Skeletal muscle cell (primary cell): ENCODE measurements around the gene GSK3B.
"Not testable (repeated sequence)": the region's sequence is repeated elsewhere in the genome, so short reads cannot be mapped to it uniquely, and the experiment has no call there.

Experiments used
- DNase-seq: peaks from one replicate; pipeline ENCODE4 v3.0.0-alpha.2; 2010; ENCODE audit warnings: low read depth
- H3K4me3 ChIP-seq: 2 replicates; pipeline ENCODE4 v1.5.1; 2011; ENCODE audit warnings: low read depth, mild to moderate bottlenecking, control low read depth, low read length, moderate library complexity

Gene GSK3B

DNA sequence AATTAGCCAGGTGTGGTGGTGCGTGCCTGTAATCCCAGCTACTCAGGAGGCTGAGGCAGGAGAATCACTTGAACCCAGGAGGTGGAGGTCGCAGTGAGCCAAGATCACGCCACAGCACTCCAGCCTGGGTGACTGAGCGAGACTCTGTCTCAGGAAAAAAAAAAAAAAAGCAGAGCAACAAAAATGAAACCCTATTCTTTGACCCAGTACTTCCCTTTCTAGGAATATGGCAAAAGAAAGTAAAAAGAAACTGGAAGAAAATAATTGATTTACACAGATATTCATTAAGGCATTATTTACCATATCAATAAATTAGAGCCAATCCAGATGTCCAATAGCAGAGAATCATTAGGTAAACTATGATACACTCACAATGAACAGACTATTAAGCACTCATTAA lies 67.0 kb downstream of the GSK3B start:
- no peak overlapping the region for H3K4me3 ChIP-seq
- DNase-seq = no peak

DNA sequence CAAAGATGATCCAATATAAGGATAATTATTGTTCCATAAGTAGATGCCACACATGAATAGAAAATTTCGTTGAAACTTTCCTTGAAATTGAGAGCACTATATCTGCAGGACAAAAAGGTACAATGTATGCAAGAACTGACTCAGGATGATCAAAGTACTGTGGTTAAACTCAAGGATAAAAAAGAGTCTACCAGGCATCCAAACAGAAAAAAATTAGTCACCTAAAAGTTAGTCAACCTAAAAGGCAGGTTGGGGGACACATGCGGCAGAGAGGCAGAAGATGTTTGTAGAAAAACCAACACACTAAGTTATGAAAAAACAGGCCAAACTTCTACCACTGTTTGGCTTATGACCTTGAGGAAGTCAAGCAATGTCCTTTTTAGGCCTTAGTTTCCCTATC lies 68.7 kb downstream of the GSK3B start:
- H3K4me3 ChIP-seq = no peak overlapping the region
- DNase-seq = no peak

DNA sequence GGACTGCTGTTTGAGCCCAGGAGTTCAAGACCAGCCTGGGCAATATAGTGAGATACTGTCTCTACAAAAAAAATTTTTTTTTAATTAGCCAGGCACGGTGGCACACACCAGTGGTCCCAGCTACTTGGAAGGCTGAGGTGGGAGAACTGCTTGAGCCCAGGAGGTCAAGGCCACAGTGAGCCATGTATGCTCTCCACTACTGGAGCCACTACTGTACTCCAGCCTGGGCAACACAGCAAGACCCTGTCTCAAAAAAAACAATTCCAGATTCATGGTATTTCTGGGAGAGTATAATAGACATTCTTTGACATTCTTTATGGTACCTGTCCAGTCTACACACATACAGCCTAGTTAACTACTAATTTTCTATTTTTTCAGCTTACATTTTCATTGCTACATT lies 70.1 kb downstream of the GSK3B start:
- no peak overlapping the region for H3K4me3 ChIP-seq
- no peak for DNase-seq

DNA sequence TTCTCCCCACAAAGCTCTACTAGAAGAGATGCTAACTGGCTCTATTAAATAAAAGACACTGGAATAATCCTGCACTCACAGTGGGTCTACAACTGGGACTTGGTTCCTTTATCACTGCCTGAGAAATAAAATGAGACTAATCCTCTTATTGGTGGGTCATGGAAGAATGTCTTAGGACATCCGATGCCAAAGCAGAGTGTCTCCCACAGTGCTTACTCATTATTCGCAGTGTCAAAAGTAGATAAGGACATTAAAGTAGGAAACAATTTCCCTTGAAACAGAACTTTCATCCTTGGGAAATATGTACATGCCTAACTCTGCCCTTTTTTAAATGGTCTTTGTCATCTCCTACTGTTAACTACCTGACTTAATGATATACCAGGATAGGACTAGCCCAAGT lies 71.5 kb downstream of the GSK3B start:
- DNase-seq = no peak

DNA sequence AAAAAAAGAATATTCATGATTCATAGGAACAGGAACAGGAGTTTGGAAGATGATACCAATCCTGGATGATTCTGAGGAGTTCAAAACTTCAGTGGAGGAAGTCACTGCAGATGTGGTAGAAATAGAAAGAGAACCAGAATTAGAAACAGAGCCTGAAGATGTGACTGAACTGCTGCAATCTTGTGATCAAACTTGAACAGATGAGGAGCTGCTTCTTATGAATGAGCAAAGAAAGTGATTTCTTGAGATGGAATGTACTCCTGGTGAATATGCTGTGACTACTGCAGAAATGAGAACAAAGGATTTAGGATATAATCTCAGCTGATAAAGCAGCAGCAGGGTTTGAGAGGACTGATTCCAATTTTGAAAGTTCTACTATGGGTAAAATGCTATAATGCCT lies 72.7 kb downstream of the GSK3B start:
- H3K4me3 ChIP-seq = no peak overlapping the region
- DNase-seq = no peak

More for the DNA sequence above, 71.5 kb downstream of the GSK3B start:
- no peak overlapping the region for H3K4me3 ChIP-seq

DNA sequence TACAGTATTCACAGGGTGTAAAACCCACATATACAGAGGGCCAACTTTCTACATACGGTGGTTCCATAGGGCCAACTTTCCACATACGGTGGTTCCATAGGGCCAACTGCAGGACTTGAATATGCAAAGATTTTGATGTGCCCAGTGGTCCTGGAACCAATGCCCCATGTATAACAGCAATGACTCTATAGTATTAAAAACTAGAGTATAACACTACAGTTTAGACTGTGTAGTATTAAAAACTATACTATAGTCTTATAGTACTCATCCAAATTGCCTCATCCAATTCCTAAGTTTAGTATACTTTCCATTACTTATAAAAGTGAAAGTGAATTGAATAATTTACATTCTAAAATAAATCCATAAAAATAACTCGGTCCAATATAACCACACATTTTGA lies 75.9 kb downstream of the GSK3B start:
- no peak overlapping the region for H3K4me3 ChIP-seq
- DNase-seq = no peak

DNA sequence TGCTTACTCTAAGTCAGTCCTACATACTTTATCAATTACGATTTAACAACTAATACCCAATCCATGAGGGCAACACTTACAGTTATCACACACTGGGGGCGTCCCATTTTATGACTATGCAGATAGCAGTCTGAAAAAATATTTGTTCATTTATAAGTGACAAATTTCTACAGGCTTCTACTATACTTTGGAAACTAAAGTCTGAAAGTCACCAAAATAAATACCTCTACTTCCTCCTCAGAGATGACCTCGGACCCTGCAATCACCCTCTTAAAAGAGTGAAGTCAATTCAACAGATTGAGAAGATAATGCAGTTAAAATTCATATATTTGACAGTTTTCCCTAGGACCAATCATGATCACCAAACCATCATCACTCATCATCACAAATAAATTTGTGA lies 76.6 kb downstream of the GSK3B start:
- no peak for DNase-seq

DNA sequence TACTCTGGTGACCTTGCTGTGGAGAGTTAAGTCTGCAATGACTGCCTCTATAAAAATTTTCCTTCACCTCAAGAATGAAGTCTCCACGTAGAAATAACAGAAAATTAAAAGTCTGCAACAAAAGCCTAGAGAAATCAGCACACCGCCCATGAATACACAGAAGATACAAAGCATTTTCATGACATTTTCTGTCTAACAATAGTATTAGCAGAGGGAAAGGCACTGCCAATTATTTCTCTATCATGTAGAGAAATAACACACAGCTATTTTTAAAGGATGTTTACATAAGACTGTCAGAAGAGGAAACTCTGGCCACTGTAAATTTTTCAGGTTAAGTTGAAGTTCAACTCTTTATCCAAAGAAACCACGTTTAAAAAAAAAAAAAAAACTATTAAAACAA lies 80.8 kb downstream of the GSK3B start:
- no peak for DNase-seq
- H3K4me3 ChIP-seq = no peak overlapping the region

More for the DNA sequence above, 76.6 kb downstream of the GSK3B start:
- no peak overlapping the region for H3K4me3 ChIP-seq

DNA sequence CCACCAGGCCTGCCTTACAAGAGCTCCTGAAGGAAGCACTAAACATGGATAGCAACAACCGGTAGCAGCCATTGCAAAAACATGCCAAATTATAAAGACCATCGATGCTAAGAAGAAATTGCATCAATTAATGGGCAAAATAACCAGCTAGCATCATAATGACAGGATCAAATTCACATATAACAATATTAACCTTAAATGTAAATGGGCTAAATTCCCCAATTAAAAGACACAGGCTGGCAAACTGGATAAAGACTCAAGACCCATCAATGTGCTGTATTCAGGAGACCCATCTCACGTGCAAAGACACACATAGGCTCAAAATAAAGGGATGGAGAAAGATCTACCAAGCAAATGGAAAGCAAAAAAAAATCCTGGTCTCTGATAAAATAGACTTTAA lies 88.5 kb downstream of the GSK3B start:
- DNase-seq = not testable (repeated sequence)

DNA sequence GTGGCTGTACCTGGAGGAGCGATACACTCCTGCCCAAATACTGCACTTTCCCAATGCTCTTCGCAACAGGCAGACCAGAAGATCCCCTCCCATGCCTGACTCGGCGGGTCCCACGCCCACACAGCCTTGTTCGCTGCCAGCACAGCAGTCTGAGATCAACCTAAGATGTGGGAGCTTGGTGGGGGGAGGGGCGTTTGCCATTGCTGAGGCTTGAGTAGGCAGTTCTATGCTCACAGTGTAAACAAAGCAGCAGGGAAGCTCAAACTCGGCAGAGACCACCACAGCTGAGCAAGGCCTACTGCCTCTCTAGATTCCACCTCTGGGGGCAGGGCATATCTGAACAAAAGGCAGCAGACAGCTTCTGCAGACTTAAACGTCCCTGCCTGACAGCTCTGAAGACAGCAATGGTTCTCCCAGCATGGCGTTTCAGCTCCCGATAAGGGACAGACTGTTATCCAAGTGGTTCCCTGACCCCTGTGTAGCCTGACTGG lies 90.2 kb downstream of the GSK3B start:
- H3K4me3 ChIP-seq = not testable (repeated sequence)

More for the DNA sequence above, 88.5 kb downstream of the GSK3B start:
- H3K4me3 ChIP-seq = not testable (repeated sequence)

DNA sequence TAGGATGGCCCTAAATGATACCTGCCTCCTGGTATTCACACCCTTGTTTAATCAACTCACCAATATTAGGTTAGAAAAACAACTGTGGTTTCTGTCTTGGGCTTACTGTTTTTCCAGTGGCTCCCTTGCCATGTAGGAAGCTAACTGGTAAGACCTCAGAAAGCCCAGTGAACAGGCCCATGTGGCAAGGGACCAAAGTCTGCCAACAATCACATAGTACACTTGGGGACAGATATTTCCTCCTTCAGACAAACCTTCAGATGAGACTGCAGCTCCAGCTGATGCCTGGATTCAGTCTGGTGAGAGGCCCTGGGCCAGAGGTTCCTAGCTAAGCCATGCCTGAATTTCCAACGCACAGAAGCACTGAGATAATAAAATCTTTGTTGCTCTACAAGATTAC lies 96.1 kb downstream of the GSK3B start:
- no peak for DNase-seq
- H3K4me3 ChIP-seq = no peak overlapping the region

More for the DNA sequence above, 90.2 kb downstream of the GSK3B start:
- DNase-seq = peak; percentile 44

DNA sequence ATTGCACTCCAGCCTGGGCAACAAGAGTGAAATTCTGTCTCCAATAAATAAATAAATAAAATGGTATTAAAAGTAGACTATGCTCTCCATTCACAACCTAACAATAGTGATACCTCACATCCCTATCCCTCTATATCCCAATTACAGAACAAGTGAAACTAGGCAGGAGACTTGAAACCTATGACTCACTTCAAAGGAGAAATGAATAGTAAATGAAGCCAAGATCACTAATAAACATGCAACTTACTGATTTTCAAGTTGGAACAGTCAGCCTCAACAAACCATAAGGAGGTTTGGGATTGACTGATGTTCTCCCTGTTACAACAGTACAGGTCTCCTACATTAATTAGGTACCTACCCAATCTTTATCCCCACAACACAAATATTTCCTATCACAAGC lies 103.4 kb downstream of the GSK3B start:
- H3K4me3 ChIP-seq = no peak overlapping the region
- no peak for DNase-seq

DNA sequence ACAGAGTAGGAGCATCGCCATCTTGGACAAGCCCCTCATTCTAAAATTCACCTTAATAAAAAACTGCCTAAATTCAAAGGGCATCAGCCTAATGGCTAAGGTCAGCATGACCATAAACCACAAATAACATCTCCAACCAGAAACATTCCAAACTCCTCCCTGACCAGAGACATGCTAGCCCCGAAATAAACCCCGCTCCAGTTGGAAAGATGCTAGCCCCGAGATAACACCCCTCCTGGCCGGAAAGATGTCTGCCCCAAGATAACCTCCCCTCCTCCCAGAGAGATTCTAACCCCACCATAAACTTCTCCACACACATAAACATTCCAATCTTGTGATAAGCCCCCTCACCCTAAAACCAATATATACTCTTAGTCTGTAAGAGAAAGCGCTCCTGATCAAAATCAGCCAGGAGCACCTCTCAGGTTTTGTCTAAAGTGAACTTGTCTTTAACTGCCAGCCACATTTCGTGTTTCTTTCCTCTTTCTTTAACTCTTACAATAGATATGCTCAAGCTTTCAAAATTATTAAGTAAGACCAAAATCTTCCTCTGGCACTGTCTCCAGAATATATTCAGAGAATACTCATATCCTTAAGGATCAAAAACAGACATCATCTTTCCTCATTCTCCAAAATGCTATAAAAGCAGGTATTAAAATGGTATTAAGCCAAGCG lies 104.1 kb downstream of the GSK3B start:
- no peak for DNase-seq

DNA sequence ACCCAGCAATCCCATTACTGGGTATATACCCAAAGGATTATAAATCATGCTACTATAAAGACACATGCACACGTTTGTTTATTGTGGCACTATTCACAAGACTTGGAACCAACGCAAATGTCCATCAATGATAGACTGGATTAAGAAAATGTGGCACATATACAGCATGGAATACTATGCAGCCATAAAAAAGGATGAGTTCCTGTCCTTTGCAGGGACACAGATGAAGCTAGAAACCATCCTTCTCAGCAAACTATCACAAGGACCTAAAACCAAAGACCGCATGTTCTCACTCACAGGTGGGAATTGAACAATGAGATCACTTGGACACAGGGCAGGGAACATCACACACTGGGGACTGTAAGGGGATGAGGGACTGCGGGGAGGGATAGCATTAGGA lies 107.4 kb downstream of the GSK3B start:
- not testable (repeated sequence) for H3K4me3 ChIP-seq, DNase-seq

More for the DNA sequence above, 104.1 kb downstream of the GSK3B start:
- no peak overlapping the region for H3K4me3 ChIP-seq

DNA sequence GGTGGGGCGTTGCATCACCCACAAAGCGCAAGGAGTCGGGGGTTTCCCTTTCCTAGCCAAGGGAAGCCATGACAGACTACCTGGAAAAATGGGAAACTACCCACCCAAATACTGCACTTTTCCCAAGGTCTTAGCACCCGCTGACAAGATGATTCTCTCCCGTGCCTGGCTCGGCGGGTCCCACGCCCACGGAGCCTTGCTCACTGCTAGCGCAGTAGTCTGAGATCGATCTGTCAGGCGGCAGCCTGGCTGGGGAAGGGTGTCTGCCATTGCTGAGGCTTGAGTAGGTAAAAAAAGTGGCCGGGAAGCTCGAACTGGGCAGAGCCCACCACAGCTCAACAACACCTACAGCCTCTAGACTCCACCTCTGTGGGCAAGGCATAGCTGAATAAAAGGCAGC lies 112.9 kb downstream of the GSK3B start:
- no peak overlapping the region for H3K4me3 ChIP-seq
- no peak for DNase-seq

DNA sequence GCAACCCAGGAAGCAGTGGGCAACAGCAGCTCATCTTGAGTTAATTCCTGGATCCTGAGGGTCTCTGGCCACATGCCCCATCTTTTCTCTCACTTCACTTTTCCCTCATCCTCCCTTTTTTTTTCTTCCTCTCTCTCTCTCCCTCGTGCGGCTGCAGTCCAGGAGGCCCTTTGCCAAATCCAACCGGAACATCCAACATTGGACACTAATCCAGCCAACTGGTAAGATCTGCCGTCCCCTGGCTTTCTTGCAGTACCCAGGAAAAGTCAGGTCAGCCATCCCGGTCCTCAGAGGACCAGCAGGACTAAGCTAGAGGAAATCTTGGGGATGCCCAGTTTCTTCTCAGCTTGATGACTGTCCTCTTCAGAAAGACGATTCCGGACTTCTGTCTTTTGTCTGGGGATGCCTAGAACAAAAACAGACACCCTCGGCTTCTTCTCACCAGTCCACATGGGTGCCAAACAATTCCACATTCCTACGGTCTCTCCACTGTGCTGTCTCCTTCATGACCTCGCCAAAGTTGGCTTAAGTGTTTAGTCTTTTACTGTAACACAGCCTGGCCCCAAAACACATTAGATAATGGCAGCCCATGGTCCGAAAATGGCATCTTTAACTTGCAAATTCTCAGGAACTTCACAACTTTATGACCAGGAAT lies 115.6 kb downstream of the GSK3B start:
- H3K4me3 ChIP-seq = no peak overlapping the region
- DNase-seq = no peak

DNA sequence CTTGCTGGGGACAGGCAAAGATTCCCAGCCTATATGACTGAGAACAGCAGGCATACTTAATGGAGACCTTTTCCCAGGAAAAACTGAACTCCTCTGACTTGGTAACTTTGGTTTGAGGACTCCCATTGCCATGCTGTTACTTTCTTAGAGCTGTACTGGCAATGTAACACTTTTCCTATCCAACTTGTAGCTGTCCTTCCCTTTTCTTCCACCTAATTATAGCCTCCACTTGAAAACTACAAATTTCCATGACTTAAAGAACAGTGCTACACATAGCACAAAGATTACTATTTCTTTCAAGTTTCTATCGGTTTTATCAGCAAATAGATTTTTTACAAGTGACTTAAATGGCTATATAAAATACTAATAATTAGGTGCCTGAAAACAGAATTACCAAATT lies 116.9 kb downstream of the GSK3B start:
- DNase-seq = no peak
- no peak overlapping the region for H3K4me3 ChIP-seq

DNA sequence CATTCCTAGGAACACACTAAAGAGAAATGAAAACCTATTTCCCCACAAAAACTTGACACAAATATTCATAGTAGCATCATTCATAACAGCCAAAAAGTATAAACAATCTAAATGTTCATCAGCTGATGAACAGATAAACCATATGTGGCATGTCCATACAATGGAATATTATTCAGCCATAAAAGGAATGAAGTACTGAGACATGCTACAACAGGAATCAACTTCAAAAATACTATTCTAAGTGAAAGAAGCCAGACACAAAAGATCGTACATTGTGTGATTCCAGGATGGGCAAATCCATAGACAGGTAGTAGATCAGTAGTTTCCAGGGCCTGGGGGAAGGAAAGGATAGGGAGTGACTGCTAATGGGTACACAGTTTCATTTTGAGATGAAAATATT lies 118.0 kb downstream of the GSK3B start:
- DNase-seq = no peak
- no peak overlapping the region for H3K4me3 ChIP-seq

DNA sequence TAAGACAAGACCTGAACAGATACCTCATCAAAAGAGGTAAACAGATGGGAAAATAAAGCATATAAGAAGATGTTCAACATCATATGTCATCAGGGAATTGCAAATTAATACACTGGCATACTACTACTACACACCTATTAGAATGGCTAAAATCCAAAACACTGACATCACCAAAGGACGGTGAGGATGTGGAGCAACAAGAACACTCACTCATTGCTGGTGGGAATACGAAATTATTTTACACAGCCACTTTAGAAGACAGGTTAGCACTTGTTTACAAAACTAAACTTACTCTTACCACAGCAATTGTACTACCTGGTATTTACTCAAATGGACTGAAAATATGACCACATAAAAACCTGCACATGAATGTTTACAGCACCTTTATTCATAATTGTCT lies 119.6 kb downstream of the GSK3B start:
- no peak overlapping the region for H3K4me3 ChIP-seq
- no peak for DNase-seq

DNA sequence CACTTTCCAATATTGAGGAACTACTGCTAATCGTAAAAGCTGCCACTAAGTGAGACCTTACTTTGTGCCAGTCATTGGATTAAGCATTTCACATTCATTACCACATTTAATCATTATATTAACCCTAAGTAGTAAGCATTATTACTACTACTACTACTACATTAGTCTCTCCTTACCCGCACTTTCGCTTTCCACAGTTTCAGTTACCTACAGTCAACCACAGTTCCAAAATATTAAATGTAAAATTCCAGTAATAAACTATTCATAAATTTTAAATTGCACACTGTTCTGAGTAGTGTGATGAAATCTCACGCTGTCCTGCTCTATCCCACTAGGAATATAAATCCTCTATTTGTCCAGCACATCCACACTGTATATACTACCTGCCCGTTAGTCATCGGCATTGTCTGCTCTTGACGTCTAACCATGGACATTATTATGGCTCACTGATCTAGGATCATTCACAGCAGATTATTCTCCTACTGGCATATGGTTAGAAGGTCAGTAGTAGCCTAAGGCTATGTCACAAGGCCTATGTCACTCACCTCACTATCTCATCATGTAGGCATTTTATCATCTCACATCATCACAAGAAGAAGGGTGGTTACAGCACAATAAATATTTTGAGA lies 121.1 kb downstream of the GSK3B start:
- no peak for DNase-seq
- H3K4me3 ChIP-seq = no peak overlapping the region

DNA sequence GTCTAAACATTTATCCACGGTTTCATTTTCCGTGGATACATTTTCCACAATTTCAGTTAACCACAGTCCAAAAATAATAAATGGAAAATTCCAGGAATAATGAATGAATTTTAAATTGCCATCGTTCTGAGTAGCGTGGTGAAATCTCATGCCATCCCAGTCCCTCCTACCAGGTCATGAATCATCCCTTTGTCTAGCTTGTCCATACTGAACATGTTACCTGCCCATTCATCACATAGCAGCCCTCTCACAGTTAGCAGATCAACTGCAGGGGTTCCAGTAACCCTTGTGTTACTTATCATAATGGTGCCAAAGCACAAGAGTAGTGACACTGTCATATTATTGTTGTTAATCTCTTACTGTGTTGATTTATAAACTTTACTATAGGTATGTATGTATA lies 124.5 kb downstream of the GSK3B start:
- H3K4me3 ChIP-seq = no peak overlapping the region
- no peak for DNase-seq
